Ishikawa (cell line): Measurements from ENCODE around the gene GADD45B.

ENCODE experiments used
- CEBPB ChIP-seq: IDR thresholded peaks from 2 replicates; pipeline ENCODE4 v1.6.1; 2012
- CREB1 ChIP-seq: IDR thresholded peaks from 2 replicates; pipeline ENCODE4 v1.6.1; 2012; ENCODE audit warnings: low read depth
- EGR1 ChIP-seq: IDR thresholded peaks from 2 replicates; pipeline ENCODE4 v1.6.1; 2012
- EP300 ChIP-seq: IDR thresholded peaks from 2 replicates; pipeline ENCODE4 v1.6.1; 2012; ENCODE audit warnings: borderline replicate concordance
- FOXM1 ChIP-seq: IDR thresholded peaks from 2 replicates; pipeline ENCODE4 v1.6.1; 2012; ENCODE audit warnings: low read depth, borderline replicate concordance
- NFIC ChIP-seq: IDR thresholded peaks from 2 replicates; pipeline ENCODE4 v1.6.1; 2012
- RAD21 ChIP-seq: IDR thresholded peaks from 2 replicates; pipeline ENCODE4 v1.6.1; 2012; ENCODE audit warnings: low read depth
- TAF1 ChIP-seq: IDR thresholded peaks from 2 replicates; pipeline ENCODE4 v1.6.1; 2012; ENCODE audit warnings: low read depth, mild to moderate bottlenecking
- TCF12 ChIP-seq: IDR thresholded peaks from 2 replicates; pipeline ENCODE4 v1.6.1; 2012; ENCODE audit warnings: low read depth
- TEAD4 ChIP-seq: IDR thresholded peaks from 2 replicates; pipeline ENCODE4 v1.6.1; 2012
- YY1 ChIP-seq: IDR thresholded peaks from 2 replicates; pipeline ENCODE4 v1.6.1; 2012; ENCODE audit warnings: low read depth
- ZBTB7A ChIP-seq: IDR thresholded peaks from 2 replicates; pipeline ENCODE4 v1.6.1; 2012; ENCODE audit warnings: low read depth
- TF ChIP-seq, protein P1 (sequence below): IDR thresholded peaks from 2 replicates; pipeline ENCODE4 v1.6.1; 2012
- TF ChIP-seq, protein P2 (sequence below): IDR thresholded peaks from 2 replicates; pipeline ENCODE4 v1.6.1; 2012
- TF ChIP-seq, protein P3 (sequence below): IDR thresholded peaks from 2 replicates; pipeline ENCODE4 v1.6.1; 2012; ENCODE audit warnings: low read depth, mild to moderate bottlenecking

GADD45B gene

DNA sequence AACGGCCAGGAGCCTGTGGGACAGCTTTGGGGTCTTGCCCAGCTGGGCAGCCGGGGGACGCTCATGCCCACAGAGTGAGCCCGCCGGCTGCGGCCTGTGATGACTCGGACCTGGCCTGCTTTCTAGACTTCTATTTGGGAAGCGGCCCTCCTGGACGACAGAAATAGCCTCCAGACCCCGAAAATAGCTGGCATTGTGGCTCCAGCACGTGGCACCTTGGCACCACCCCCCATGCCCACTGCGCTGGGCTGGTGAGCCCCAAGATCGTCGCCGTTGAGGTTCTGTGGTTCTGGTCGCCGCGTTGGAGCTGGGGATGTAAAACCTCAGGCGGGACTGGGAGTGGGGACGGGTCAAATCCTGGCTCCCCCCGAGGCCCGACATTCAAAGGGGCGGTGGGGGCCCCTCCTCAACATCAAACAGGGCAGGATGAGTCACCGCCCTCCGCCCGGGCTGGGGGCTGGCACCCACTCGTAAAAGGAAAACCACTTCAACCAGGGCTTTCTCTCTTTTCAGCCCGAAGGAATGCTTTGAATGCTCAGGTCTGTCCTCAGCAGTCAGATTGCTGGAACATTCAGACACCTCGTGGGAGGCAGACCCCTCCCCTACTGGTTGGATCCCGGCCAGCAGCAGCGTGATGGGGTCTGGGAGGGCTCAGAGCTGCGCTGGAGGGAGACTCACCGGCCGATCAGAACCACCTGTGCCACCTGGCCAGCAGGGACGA, 42.1 kb downstream of the GADD45B start:
- TF ChIP-seq EP300, result no peak
- TF ChIP-seq, protein P1, sequence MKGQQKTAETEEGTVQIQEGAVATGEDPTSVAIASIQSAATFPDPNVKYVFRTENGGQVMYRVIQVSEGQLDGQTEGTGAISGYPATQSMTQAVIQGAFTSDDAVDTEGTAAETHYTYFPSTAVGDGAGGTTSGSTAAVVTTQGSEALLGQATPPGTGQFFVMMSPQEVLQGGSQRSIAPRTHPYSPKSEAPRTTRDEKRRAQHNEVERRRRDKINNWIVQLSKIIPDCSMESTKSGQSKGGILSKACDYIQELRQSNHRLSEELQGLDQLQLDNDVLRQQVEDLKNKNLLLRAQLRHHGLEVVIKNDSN, result no peak
- TF ChIP-seq TEAD4, result no peak
- TF ChIP-seq FOXM1, result no peak
- TF ChIP-seq RAD21, result no peak
- no peak for TF ChIP-seq CREB1
- no peak for TF ChIP-seq YY1
- TF ChIP-seq, protein P2, sequence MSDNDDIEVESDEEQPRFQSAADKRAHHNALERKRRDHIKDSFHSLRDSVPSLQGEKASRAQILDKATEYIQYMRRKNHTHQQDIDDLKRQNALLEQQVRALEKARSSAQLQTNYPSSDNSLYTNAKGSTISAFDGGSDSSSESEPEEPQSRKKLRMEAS, result no peak
- no peak for TF ChIP-seq ZBTB7A

DNA sequence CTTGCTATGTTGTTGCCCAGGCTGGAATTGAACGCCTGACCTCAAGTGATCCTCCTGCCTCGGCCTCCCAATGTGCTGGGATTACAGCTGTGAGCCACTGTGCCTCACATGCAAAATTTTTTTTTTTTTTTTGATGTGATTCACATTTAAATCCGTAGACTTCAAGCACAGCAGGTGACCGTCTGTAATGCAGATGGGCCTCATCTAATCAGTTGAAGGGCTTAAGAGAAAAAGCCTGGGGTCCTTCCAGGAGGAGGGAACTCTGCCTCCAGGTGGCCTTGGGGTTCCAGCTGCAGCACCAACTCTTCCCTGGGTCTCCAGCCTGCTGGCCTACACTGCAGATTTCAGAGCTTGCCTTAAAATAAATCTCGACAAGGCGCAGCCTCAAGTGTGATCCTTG, 43.6 kb downstream of the GADD45B start:
- TF ChIP-seq NFIC (no peak), YY1 (no peak), EP300 (no peak), TEAD4 (no peak), TCF12 (no peak), CREB1 (no peak), EGR1 (no peak), RAD21 (no peak), CEBPB (no peak)
- TF ChIP-seq, protein P2, result no peak
- TF ChIP-seq, protein P1, result no peak

DNA sequence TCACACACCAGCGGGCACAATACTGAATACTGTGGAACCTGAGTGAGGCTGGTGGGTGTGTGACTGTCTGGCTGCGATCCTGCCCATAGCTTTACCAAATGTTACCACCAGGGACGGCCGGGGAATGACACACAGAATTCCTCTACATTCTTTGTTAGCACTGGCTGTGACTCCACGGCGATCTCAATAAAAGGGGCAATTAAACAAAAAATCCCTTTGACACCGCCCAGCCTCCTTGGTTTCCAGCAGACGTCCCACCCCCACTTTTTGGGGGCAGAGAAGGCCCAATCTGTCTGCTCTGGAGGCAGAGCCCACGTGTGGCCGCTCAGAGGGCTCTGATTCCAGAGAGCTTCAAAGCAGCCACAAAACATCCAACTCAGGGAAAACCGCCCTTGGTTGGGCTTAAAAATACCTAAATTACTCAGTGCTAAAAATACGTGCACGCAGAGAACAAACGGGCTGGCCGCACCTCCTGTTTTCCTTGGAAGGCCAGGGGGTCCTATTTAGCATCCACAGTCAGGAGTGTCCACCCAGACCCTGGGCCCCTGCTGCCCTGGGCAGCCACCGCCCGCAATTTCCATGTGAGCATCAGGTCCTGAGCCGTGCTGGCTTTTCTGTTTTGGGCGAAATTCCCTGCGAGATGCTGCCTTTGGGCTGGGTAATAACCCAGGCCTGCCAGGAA, 47.8 kb downstream of the GADD45B start:
- TF ChIP-seq CREB1 (no peak), NFIC (no peak), CEBPB (no peak), EGR1 (no peak), RAD21 (no peak), ZBTB7A (no peak), EP300 (no peak), YY1 (no peak), TCF12 (no peak), TEAD4 (no peak), FOXM1 (no peak), TAF1 (no peak)
- TF ChIP-seq, protein P3, sequence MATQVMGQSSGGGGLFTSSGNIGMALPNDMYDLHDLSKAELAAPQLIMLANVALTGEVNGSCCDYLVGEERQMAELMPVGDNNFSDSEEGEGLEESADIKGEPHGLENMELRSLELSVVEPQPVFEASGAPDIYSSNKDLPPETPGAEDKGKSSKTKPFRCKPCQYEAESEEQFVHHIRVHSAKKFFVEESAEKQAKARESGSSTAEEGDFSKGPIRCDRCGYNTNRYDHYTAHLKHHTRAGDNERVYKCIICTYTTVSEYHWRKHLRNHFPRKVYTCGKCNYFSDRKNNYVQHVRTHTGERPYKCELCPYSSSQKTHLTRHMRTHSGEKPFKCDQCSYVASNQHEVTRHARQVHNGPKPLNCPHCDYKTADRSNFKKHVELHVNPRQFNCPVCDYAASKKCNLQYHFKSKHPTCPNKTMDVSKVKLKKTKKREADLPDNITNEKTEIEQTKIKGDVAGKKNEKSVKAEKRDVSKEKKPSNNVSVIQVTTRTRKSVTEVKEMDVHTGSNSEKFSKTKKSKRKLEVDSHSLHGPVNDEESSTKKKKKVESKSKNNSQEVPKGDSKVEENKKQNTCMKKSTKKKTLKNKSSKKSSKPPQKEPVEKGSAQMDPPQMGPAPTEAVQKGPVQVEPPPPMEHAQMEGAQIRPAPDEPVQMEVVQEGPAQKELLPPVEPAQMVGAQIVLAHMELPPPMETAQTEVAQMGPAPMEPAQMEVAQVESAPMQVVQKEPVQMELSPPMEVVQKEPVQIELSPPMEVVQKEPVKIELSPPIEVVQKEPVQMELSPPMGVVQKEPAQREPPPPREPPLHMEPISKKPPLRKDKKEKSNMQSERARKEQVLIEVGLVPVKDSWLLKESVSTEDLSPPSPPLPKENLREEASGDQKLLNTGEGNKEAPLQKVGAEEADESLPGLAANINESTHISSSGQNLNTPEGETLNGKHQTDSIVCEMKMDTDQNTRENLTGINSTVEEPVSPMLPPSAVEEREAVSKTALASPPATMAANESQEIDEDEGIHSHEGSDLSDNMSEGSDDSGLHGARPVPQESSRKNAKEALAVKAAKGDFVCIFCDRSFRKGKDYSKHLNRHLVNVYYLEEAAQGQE, result no peak
- TF ChIP-seq, protein P2, result no peak
- TF ChIP-seq, protein P1, result no peak

DNA sequence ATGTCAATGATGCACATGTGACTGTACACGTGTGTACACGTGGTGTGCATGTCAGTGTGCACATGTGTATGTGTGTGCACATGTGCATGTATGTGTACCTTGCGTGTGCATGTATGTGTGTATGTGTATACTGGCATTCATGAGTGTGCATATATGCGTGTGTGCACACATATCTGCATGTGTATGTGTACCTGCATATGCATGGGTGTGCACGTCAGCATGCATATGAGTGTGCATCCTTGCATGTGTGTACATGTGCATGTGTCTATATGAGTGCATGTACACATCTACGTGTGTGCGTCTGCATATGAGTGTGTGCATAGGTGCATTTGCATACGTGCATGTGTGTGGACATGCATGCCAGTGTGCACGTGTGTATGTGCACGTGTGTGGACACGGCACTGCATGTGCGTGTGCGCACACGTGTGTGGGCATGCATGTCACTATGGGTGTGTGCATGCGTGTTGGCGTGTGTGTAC, 48.5 kb downstream of the GADD45B start:
- no peak for TF ChIP-seq FOXM1
- no peak for TF ChIP-seq YY1
- TF ChIP-seq TCF12, result no peak
- no peak for TF ChIP-seq EP300
- TF ChIP-seq ZBTB7A, result no peak
- no peak for TF ChIP-seq CEBPB
- no peak for TF ChIP-seq CREB1
- TF ChIP-seq, protein P2, result no peak

DNA sequence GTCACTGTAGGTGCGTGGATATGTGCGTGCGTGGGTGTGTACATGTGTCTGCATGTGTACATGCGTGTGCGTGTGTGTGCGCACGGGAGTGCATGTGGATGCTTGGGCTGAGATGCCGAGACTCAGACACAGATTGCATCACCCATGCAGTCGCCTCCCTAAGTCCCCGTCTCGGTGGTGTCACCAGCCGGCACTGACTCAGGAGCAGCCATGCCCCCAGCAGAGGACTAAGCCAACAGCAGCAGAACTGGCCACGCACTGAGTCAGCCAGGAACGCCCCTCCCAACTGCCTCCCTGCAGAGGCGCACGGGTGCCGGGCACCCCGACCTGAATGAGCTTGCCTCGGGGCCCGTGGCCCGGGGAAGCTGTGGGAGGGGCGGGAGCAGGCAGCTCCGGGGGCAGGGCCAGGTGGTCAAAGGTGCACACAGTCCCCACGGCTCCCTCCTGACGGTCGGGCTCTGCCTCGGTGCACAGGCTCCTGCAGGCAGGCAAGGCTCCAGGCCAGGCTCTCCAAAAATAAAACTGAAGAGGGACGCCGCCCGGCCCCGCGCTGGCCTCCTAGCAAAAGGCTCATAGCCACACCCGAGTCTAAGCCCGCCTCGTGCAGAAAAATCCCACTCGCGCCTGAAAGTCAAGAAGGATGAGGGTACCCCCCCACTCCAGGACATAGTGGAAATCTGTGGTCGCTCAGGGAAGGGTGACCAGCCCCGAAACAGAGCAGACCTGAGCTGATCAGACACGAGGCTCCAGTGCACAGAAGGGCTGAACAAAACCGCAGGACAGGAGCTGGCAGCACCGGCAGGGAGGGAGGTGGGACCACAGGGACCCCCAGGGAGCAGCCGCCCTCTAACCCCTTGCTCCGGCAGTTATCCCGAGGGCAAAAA, 49.2 kb downstream of the GADD45B start:
- TF ChIP-seq RAD21 (0 out of 2 replicates have a peak, but pooled peaks have one; percentile 6), EGR1 (no peak), CEBPB (peak; percentile 83), YY1 (peak; percentile 63; the same call in 1 of the 2 replicates), TAF1 (no peak), NFIC (peak; percentile 59; the same call in 1 of the 2 replicates), FOXM1 (no peak), TCF12 (peak; percentile 76; the same call in 1 of the 2 replicates), CREB1 (no peak), EP300 (peak; percentile 54; the same call in 1 of the 2 replicates), ZBTB7A (peak; percentile 69), TEAD4 (peak; percentile 46)
- TF ChIP-seq, protein P2, result peak; percentile 36; the same call in 1 of the 2 replicates
